Islet precursor cell (in vitro differentiated cells): ENCODE results near the gene PSKH1.
"Not testable (repeated sequence)": the region's sequence is repeated elsewhere in the genome, so short reads cannot be mapped to it uniquely, and the experiment has no call there.

Experiments used
- DNase-seq: peaks from one replicate; pipeline ENCODE4 v3.0.0-alpha.2; 2018

PSKH1 gene

DNA sequence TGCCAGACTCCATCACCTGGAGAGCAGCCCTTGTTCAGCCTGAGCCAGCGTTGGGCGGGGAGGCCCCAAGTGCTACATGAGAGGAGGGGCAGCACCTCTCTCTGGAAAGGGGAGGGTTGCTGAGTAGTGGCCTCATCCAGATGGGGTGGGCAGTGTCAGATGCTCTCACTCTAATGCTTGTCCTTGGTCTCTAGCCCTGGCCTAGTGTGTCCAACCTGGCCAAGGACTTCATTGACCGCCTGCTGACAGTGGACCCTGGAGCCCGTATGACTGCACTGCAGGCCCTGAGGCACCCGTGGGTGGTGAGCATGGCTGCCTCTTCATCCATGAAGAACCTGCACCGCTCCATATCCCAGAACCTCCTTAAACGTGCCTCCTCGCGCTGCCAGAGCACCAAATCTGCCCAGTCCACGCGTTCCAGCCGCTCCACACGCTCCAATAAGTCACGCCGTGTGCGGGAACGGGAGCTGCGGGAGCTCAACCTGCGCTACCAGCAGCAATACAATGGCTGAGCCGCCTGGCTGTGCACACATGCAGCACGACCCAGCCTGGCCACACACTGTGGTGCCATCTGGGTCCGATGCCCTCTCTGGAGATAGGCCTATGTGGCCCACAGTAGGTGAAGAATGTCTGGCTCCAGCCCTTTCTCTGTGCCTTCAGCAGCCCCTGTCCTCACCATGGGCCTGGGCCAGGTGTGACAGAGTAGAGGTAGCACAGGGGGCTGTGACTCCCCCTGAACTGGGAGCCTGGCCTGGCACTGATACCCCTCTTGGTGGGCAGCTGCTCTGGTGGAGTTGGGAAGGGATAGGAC lies 34.3 kb downstream of the PSKH1 start:
- DNase-seq: no peak

DNA sequence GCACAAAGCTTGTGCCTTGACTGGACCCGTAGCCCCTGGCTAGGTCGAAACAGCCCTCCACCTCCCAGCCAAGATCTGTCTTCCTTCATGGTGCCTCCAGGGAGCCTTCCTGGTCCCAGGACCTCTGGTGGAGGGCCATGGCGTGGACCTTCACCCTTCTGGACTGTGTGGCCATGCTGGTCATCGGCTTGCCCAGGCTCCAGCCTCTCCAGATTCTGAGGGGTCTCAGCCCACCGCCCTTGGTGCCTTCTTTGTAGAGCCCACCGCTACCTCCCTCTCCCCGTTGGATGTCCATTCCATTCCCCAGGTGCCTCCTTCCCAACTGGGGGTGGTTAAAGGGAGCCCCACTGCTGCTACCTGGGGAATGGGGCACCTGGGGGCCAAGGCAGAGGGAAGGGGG lies 35.1 kb downstream of the PSKH1 start:
- no peak for DNase-seq

DNA sequence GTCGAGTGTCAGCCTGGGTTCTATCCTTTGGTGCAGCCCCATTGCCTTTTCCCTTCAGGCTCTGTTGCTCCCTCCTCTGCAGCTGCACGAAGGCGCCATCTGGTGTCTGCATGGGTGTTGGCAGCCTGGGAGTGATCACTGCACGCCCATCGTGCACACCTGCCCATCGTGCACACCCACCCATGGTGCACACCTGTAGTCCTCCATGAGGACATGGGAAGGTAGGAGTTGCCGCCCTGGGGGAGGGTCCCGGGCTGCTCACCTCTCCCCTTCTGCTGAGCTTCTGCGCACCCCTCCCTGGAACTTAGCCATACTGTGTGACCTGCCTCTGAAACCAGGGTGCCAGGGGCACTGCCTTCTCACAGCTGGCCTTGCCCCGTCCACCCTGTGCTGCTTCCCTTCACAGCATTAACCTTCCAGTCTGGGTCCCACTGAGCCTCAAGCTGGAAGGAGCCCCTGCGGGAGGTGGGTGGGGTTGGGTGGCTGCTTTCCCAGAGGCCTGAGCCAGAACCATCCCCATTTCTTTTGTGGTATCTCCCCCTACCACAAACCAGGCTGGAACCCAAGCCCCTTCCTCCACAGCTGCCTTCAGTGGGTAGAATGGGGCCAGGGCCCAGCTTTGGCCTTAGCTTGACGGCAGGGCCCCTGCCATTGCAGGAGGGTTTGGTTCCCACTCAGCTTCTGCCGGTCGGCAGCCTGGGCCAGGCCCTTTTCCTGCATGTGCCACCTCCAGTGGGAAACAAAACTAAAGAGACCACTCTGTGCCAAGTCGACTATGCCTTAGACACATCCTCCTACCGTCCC lies 35.7 kb downstream of the PSKH1 start:
- DNase-seq: peak; percentile 84

DNA sequence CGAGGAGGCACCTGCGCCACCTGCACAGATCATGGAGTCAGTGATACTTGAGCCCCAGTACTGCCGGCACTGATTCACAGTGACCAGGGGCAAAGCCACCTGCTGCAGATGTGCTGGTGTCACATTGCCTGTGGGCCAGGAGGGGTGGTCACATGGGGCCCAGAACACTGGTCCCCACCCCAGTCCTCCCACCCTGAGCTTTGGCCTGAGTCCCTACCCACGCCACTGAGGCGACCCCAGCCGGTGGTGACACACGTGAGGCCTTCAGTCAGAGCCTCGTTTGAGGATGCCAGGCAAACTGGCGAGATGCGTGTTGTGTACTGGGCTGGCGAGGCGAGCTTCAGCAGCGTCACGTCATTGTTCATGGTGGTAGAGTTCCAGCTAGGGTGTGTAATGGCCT lies 37.1 kb downstream of the PSKH1 start:
- no peak for DNase-seq

DNA sequence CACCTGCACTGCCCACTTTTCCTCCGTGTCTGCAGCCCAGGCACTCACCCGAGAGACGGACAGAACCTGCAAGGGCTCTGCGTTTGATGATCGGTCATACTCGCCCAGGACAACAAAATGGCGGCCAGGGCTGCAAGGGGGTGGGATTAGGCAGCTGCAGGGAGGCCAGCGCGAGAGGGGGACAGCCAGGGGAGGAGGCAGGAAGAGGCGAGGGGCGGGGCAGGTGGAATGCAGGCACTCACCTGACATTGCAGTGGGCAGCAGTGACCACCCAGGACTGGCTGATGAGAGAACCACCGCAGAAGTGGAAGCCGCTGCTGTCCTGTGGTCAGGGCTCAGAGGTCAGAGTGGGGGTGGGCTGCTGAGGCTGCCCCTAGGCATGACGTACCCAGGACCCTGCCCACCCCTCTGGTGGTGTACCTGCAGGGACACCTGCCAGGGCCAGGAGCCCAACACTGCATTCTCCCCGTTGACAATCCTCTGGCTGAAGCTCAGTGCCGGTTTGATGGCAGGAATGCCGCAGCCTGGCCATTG lies 37.7 kb downstream of the PSKH1 start:
- DNase-seq: no peak

DNA sequence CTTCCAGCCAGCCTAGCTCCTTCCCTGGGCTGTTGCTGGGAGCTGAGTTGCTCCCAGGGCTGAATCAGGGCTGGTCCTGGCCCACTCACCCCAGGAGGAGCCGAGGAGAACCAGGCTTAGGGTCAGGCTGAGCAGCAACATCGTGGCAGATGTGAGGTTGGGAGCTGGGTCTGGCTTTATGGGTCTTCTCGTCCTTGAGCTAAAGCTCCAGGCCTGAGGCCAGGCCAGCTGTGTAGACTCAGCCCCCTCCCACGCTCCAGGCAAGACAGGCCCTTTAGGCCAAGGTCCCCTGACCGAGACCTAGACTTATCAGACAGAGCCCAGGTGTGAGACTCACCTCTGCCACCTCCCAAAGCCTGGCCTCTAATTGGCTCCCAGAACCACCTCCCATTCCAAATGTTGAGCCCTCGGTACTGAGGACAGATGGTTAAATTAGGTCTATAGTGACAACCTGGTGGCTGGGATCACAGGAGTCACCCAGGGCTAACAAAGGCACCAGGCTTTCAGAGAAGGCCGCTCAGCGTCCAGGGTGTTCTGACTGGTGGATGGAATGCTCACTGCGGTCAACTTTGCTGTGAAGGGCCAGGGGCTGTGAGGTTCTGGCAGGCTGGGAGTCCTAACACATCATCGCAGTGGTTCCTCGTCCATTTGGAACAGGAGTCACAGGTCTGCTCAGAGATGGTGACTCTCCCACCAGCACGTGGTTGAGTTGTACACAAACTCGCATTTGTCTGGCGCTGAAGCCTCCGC lies 38.8 kb downstream of the PSKH1 start, which contains the start of gene CTRL:
CTRL (minus strand) TSS at position 151 of the 750 bp plus-strand sequence; CDS start at position 141, 10 bp downstream.
- peak; percentile 71 for DNase-seq

DNA sequence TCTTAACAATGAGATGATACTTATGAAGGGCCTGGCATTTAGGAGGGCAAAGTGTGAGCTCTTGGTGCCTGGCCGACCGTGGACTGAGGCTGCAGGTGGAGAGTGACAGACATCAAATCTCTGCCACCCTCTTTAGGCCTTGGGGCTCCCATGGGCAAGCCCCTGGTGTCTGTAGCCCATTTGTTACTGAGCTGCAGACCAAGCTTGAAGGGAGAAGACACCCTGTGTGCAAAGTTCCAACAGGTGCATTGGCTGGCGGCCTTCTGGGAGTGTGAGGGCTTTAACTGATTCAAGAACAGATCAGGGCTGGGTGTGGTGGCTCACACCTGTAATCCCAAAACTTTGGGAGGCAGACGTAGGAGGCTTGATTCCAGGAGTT lies 39.4 kb downstream of the PSKH1 start:
- no peak for DNase-seq

DNA sequence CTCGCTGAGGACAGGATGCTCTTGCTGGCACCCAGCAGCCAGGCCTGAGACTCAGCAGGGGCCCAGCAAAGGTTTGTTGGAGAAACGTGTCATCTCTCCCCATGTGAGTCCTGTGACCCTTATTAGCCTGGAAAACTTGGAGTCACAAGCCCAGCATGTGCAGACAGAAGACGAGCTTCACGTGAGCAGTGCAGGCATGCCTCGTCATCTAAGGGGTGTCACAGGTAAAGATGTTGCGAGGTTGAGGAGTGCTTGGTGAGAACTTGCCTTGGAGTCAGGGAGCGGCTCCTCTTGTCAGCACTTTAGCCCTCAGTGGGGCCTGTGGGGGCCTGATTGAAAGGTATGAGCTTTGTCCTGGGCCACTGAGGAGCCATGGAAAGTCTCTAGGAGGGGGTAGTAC lies 40.8 kb downstream of the PSKH1 start:
- DNase-seq: no peak

DNA sequence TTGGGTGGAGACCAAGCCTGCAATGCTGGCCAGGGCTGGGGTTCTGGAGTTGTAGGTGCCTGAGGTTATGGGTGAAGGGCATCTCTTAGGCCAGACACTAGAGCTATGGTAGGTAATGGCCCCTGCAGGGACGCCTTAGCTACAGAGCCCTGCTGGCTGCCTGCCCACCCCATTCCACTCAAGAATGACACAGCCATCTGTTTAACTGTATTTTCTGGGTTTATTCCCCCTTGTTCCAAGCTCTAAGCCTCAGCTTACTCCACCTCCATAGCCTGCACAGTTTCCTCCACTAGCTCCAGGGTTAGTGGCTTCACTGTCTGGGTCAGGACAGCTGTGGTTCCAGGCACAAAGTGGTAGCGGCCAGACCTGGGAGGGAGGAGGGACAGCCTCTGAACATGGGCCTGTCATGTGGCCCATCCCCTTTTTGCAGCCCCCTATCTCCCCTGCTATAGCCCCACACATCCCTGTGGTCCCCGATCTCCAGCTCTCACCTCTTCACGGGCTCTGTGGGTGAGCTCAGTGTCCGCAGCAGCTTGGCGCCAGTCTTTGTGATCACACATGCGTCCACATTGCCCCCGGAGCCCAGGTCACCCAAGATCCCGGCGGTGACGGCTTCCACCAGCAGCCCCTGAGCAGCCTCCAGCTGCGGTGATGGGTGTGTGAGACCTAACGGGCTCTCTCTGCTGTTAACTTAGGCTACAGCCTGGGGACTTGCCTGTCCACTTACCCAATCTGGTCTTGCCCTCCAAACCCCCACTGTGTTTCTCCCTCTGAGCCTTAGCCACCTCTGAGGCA lies 41.4 kb downstream of the PSKH1 start:
- no peak for DNase-seq

DNA sequence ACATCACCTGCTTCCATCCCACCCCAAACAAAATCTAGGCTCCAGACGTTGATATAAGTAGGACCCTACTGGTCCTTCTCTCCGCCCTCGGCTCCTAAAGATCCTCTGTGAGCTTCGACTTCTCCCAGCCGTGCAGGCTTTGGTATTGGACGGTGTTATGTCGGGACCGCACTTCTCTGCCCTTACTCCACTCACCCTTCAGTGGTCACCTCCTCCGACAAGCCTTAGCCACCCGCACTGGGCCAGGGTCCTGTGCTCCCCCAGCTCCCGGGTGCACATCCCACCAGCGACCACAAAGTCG lies 42.0 kb downstream of the PSKH1 start:
- no peak for DNase-seq

DNA sequence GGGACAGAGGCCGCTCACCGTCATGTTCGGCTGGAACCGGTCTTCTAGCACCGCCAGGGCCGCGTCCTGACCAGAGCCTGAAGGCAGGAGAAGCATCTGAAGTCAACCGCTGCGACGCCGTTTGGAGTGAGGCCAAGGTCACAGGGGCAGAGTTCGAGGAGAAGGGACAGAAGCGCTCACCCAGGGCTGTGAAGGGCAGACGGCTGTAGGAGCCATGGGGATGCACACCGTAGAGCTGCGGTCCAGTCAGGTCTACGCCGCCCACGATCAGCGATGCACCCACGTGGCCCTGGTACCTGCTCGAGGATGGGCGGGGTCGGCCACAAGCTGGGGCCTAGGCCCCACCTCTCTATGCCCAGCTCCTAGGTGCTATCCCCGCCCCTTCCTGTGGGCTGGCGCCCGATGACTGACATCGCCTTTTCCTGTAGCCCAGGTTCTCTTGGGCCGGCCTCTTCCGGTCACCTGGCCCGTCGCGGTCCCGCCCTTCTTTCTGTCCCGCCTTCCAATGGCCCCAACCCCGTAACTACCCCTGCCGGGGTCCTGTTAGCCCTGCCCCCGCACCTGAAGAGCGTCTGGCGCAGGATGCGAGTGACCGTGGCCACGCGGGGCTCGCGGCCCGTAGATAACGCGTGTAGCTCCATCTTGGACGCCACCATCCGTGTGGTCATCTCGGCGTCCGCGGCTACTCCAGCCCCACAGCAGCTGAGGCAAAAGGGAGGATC lies 42.5 kb downstream of the PSKH1 start:
- peak; percentile 99 for DNase-seq

DNA sequence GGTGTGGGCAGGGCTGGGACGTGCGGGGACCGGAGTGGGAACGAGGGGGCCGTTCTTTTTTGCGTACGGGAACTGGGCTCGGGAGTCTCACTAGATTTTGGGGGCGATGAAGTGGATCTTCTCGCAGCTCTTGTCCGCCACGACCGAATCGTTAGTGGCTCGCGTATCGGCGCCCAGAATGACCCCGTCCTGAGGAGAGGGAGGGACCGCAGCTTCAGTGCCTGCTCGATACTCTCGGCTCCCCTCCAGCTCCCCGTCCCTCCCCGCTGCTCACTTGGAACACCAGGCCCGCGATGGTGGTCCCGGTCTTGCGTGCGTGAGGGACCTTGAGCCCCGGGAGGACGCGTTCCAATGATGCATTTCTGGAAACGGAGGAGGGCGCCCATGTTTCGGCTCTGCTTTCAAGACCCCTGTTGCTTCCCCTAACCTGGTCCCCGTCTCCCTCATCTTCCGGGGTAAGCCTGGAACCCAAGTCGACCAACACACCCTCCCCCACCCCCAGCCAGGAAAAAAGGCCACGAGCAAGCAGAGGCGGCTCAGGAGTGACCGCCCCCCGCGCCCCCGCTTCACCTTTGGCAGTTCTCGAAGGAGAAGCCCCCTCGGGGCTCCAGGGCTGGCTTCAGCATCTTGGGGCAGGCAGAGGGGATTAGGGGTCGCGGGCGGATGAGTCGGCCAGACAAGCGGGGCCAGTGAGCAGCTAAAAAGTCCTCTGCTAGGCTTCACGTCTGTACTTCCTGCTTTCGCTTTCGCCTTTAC lies 43.2 kb downstream of the PSKH1 start, which contains the start of gene PSMB10:
PSMB10 (minus strand) TSS at position 727 of the 756 bp plus-strand sequence; CDS start at position 626, 101 bp downstream.
- peak; percentile 74 for DNase-seq

DNA sequence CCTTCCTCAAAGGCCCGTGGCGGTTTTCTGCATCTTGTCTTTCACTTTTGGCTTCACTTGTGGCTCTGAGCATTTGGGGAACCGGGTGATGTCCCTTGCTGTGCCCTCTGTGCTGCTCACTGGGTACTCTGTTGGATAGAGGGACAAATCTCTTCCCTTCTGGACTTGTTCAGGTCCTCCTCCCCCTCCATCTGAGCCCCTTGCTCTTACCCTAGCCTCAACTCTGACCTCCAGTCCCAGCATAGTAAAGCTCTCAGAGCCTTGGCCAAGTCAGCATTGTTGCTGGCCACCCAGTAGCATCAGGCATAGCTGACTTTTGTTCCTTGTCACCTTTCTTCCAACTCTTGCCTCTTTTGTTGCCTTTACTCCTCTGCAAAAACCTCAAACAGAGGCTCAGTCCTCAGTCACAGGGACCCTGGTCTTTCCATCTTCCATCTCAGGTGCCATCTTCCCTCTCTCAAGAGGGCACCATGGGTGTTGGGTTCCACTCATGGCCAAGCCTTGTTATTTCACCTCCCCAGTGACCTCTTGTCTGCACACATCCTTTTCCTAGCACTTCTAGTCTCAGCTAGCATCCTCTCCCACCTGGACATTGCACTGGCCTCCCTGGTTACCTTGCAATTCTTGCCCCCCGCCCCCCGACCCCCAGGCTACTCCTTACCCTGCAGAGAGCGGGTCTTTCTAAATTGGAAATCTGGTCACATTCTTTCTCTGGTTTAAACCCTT lies 44.0 kb downstream of the PSKH1 start:
- DNase-seq: no peak

DNA sequence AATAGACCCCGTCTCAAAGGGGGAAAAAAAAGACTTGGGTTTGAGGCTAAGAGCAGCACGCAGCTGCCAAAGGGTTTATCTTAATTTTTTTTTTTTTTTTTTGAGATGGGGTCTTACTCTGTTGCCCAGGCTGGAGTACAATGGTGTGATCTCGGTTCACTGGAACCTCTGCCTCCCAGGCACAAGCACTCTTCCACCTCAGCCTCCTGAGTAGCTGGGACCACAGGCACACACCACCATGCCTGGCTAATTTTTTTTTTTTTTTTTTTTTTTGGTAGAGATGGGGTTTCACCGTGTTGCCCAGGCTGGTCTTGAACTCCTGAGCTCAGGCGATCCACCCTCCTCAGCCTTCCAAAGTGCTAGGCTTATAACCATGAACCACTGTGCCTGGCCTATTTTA lies 44.7 kb downstream of the PSKH1 start:
- not testable (repeated sequence) for DNase-seq

DNA sequence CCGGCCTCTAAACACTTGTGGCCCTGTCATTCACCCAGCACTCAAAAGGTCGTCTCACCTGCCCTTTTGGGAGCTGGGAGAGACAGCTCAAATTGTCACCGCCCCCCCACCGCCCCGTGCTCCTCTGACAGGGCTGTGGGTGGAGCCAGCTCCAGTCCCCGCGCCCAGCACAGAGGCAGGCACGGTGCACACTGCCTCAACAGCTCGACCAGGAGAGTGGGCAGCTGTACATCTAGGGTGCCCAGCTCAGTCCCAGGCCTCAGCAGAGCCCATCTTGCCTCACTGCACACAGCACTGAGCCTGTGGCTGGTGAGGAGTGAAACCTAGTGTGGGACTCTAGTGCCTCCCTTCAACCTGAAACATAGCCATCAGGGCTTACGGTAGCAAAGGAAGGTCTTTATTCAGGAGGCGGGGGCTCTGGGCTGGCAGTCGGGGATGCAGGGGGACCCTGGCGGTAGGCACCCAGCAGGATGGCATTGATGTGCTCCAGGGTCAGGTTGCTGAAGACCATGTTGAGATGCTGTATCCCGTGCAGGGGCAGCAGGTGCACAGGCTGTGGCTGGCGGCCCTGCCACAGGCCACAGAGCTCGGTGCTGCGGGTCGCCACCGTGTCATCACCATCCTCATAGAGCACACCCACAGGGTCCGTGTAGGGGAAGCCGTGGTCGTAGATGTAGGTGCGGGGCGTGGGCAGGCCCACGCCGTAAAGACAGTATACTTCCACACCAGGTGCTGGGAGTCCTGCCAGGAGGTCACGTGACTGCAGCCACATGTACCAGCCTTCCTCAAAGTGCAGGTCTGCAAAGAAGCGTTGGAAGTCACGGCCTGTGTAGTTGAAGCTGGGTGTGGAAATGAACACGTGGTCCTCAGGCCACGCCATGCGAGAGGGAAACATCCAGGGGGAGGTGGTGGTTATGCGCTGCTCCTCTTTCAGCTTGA lies 46.7 kb downstream of the PSKH1 start:
- no peak for DNase-seq

DNA sequence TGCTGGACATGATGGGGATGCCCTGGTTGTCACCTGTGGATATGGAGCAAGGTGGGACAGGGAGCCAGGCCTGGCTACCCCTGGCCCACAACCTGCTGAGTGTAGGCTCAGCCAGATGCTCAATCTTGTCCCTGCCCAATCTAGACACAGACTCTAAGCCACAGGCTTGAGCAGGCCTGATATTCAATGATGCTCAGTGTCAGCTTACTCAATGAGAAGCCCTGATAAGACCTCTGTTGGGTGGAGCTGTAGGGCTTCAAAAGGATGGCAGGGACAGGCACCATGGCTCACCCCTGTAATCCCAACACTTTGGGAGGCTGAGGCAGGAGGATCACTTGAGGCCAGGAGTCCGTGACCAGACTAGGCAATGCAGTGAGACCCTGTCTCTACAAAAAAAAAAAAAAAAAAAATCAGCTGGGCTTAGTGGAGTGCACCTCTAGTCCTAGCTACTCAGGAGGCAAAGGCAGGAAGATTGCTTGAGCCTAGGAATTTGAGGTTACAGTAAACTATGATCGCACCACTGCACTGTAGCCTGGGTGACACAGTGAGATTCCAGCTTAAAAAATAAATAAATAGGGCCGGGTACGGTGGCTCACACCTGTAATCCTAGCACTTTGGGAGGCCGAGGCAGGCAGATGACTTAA lies 47.5 kb downstream of the PSKH1 start:
- no peak for DNase-seq

DNA sequence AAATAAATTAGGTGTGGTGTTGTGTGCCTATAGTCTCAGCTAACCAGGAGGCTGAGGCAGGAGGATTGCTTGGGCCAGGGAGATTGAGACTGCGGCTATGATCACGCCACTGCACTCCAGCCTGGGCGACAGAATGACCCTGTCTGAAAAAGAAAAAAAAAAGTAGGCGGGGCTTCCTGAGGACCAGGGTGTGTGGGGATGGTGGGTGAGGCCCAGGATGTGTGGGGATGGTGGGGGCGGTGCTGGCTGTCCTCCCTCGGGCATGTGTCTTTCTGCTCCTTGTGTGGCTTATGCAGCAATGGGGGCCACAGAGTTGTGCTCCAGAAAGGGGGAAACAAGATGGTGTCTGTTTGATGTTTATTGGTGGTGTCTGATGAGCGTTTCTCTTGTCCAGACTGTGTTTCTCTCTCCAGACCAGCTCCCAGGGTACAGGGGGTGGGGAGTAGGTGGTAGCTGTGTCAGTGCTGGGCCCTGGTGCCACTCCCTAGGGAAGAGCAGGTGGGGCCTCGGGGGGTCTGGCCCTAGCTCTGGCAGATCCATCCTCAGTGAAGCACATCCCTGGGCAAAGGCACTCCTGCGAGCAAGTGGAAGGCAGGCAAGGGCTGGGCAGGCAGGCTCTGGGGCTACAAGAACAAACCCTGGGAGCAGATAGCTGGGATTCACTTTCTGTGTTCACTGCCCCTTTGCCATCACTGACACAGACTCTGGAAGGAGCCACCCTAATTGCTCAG lies 48.6 kb downstream of the PSKH1 start:
- DNase-seq: no peak

DNA sequence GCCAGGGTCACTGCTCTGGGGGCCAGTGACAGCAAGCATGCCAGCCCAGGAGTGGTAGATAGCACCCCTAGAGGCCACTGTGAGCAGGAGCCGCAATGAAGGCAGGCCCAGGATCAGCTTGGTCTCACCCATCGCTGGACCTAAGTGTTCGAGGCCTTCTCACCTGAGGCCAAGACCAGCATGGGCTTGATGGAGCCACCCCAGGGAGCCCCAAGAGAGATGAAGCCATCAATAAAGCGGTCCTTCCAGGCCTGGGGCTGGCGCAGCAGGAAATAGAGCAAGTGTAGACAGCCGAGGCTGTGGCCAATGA lies 49.1 kb downstream of the PSKH1 start:
- peak; percentile 83 for DNase-seq
